K562 (cell line): Measurements from ENCODE around the gene GLTPD2. TPM values are rescaled to one million over a fixed set of nuclear protein-coding genes. Genes with fewer than 3 reads are reported as not detected.

Experiments
- BCLAF1 ChIP-seq, 2 experiments: fragments of 450-650 bp in 1 of 2; IDR thresholded peaks; 2 replicates each; pipeline ENCODE4 v1.6.1; 2011 to 2017; ENCODE audit warnings: low read depth in 2 of 2, antibody characterized with exemption in 1 of 2, borderline replicate concordance in 1 of 2, low read length in 1 of 2, mild to moderate bottlenecking in 1 of 2, mixed read lengths in 1 of 2; ENCODE audit not compliant: control insufficient read depth in 1 of 2
- HMG20A ChIP-seq: fragments of 450-650 bp; formaldehyde crosslinking; conservative IDR thresholded peaks from 2 replicates; pipeline ENCODE4 v1.4.0; 2020; ENCODE audit warnings: mild to moderate bottlenecking, mixed read lengths
- KLF16 ChIP-seq: IDR thresholded peaks from 2 replicates; pipeline ENCODE4 v1.6.1; 2016; ENCODE audit warnings: antibody characterized with exemption
- NCOA6 ChIP-seq: fragments of 450-650 bp; IDR thresholded peaks from 2 replicates; pipeline ENCODE4 v1.6.1; 2017; ENCODE audit warnings: mild to moderate bottlenecking
- NRF1 ChIP-seq, 2 experiments: fragments of 450-650 bp; IDR thresholded peaks in 1 of 2; conservative IDR thresholded peaks in 1 of 2; 2 replicates each; pipeline ENCODE4 v1.6.1; 2014; ENCODE audit warnings: mild to moderate bottlenecking in 2 of 2
- PML ChIP-seq: IDR thresholded peaks from 2 replicates; pipeline ENCODE4 v1.6.1; 2012; ENCODE audit warnings: low read length, inconsistent platforms
- TFAP4 ChIP-seq: sonication (generic); formaldehyde crosslinking; IDR thresholded peaks from 2 replicates; pipeline ENCODE4 v1.8.0; 2022; ENCODE audit warnings: missing genetic modification reagents, mild to moderate bottlenecking, moderate library complexity, borderline replicate concordance
- TRIM28 ChIP-seq: fragments of 450-650 bp; IDR thresholded peaks from 2 replicates; pipeline ENCODE4 v1.6.1; 2017
- ZFP36 ChIP-seq: fragments of 150-350 bp; IDR thresholded peaks from 2 replicates; pipeline ENCODE4 v1.6.1; 2018; ENCODE audit warnings: low read length, low read depth; ENCODE audit not compliant: partially characterized antibody
- ZNF124 ChIP-seq: sonication (generic); formaldehyde crosslinking; IDR thresholded peaks from 2 replicates; pipeline ENCODE4 v1.8.1; 2022; ENCODE audit warnings: missing genetic modification reagents
- ZNF668 ChIP-seq: fragments of 250-450 bp; sonication (Bioruptor Pico); IDR thresholded peaks from 2 replicates; pipeline ENCODE4 v1.8.0; 2022; ENCODE audit warnings: mild to moderate bottlenecking, inconsistent platforms
- ZNF77 ChIP-seq: fragments of 250-450 bp; sonication (Bioruptor Pico); IDR thresholded peaks from 2 replicates; pipeline ENCODE4 v1.5.0; 2020
- polyA plus RNA-seq, 8 experiments: library from polyadenylated mRNA; depleted of rRNA in 4 of 8; stranded (reverse) in 5 of 8; unstranded in 3 of 8; fragments of >200 nt; fragmentation: Nextera tagmentation in 2 of 8; fragmentation: Illumina TruSeq in 1 of 8; extraction: Ambion mirVana in 2 of 8; extraction: Trizol in 1 of 8; gene quantifications; 2 replicates each; pipeline versions ENCODE4 v1.2.1 to v1.2.3, GENCODE V29; 2011 to 2014; ENCODE audit warnings: inconsistent platforms in 1 of 8, missing spikeins in 1 of 8
- total RNA-seq, 7 experiments: library from RNA; depleted of rRNA in 6 of 7; stranded (reverse); fragments of >200 nt in 6 of 7; fragmentation: Illumina TruSeq in 2 of 7; extraction: Trizol in 2 of 7; gene quantifications; 2 replicates each; pipeline versions ENCODE4 v1.2.1 to v1.2.3, GENCODE V29; 2011 to 2021; ENCODE audit warnings: low replicate concordance in 1 of 7
- TF ChIP-seq, protein P1 (sequence below): fragments of 250-450 bp; sonication (Bioruptor Pico); IDR thresholded peaks from 2 replicates; pipeline ENCODE4 v1.8.0; 2022; ENCODE audit warnings: inconsistent platforms, mild to moderate bottlenecking, moderate library complexity, borderline replicate concordance
- TF ChIP-seq, protein P2 (sequence below): fragments of 250-450 bp; sonication (Bioruptor Pico); IDR thresholded peaks from 2 replicates; pipeline ENCODE4 v1.8.0; 2021; ENCODE audit warnings: mild to moderate bottlenecking, moderate library complexity
- TF ChIP-seq, protein P3 (sequence below): IDR thresholded peaks from 2 replicates; pipeline ENCODE4 v1.6.1; 2016; ENCODE audit warnings: missing genetic modification characterization, missing compliant biosample characterization
- TF ChIP-seq, protein P4 (sequence below): fragments of 200-800 bp; sonication (Bioruptor generic); IDR thresholded peaks from 2 replicates; pipeline ENCODE4 v1.6.1; 2017; ENCODE audit warnings: missing genetic modification characterization, missing compliant biosample characterization
- TF ChIP-seq, protein P5 (sequence below): fragments of 250-450 bp; sonication (Bioruptor Pico); IDR thresholded peaks from 2 replicates; pipeline ENCODE4 v1.5.0; 2021

Gene GLTPD2
- total and polyA plus RNA-seq, 9 of the 15 experiments (the other 6 are each of a cell fraction or from before 2014, with no cell fraction given), result not detected

- TF ChIP-seq ZNF124 (CRISPR knock-in tag) (no peak), NRF1 (conservative IDR thresholded peaks at IDR 0.05 in 1 of 2, IDR thresholded peaks at IDR 0.05 in 1 of 2) (no peak), ZNF77 (CRISPR knock-in tag) (no peak), BCLAF1 (IDR thresholded peaks at IDR 0.05; ENCODE audit: borderline replicate concordance in 1 of 2, control insufficient read depth in 1 of 2, low read depth in 2 of 2, low read length in 1 of 2) (no peak), NCOA6 (no peak), ZNF668 (CRISPR knock-in tag) (no peak), ZFP36 (no peak), PML (peak; percentile 49), TFAP4 (CRISPR knock-in tag) (peak; percentile 48; the same call in 1 of the 2 replicates), HMG20A (CRISPR knock-in tag) (no peak), KLF16 (peak; percentile 43; the same call in 1 of the 2 replicates), TRIM28 (no peak)
- TF ChIP-seq, protein P1, sequence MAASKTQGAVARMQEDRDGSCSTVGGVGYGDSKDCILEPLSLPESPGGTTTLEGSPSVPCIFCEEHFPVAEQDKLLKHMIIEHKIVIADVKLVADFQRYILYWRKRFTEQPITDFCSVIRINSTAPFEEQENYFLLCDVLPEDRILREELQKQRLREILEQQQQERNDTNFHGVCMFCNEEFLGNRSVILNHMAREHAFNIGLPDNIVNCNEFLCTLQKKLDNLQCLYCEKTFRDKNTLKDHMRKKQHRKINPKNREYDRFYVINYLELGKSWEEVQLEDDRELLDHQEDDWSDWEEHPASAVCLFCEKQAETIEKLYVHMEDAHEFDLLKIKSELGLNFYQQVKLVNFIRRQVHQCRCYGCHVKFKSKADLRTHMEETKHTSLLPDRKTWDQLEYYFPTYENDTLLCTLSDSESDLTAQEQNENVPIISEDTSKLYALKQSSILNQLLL (CRISPR knock-in tag), result no peak
- TF ChIP-seq, protein P2, sequence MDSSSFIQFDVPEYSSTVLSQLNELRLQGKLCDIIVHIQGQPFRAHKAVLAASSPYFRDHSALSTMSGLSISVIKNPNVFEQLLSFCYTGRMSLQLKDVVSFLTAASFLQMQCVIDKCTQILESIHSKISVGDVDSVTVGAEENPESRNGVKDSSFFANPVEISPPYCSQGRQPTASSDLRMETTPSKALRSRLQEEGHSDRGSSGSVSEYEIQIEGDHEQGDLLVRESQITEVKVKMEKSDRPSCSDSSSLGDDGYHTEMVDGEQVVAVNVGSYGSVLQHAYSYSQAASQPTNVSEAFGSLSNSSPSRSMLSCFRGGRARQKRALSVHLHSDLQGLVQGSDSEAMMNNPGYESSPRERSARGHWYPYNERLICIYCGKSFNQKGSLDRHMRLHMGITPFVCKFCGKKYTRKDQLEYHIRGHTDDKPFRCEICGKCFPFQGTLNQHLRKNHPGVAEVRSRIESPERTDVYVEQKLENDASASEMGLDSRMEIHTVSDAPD (CRISPR knock-in tag), result no peak
- TF ChIP-seq, protein P3, sequence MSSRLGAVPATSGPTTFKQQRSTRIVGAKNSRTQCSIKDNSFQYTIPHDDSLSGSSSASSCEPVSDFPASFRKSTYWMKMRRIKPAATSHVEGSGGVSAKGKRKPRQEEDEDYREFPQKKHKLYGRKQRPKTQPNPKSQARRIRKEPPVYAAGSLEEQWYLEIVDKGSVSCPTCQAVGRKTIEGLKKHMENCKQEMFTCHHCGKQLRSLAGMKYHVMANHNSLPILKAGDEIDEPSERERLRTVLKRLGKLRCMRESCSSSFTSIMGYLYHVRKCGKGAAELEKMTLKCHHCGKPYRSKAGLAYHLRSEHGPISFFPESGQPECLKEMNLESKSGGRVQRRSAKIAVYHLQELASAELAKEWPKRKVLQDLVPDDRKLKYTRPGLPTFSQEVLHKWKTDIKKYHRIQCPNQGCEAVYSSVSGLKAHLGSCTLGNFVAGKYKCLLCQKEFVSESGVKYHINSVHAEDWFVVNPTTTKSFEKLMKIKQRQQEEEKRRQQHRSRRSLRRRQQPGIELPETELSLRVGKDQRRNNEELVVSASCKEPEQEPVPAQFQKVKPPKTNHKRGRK (tag), result no peak
- TF ChIP-seq, protein P4, sequence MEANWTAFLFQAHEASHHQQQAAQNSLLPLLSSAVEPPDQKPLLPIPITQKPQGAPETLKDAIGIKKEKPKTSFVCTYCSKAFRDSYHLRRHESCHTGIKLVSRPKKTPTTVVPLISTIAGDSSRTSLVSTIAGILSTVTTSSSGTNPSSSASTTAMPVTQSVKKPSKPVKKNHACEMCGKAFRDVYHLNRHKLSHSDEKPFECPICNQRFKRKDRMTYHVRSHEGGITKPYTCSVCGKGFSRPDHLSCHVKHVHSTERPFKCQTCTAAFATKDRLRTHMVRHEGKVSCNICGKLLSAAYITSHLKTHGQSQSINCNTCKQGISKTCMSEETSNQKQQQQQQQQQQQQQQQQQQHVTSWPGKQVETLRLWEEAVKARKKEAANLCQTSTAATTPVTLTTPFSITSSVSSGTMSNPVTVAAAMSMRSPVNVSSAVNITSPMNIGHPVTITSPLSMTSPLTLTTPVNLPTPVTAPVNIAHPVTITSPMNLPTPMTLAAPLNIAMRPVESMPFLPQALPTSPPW (CRISPR knock-in tag), result no peak
- TF ChIP-seq, protein P5, sequence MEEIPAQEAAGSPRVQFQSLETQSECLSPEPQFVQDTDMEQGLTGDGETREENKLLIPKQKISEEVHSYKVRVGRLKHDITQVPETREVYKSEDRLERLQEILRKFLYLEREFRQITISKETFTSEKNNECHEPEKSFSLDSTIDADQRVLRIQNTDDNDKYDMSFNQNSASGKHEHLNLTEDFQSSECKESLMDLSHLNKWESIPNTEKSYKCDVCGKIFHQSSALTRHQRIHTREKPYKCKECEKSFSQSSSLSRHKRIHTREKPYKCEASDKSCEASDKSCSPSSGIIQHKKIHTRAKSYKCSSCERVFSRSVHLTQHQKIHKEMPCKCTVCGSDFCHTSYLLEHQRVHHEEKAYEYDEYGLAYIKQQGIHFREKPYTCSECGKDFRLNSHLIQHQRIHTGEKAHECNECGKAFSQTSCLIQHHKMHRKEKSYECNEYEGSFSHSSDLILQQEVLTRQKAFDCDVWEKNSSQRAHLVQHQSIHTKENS, result no peak
Observed at GRCh38 chr17:4838309-4838785, 49.6 kb downstream of the GLTPD2 start (continued).
